HepG2 (cell line): ENCODE measurements around the gene ASH1L. TPM values are rescaled to one million over a fixed set of nuclear protein-coding genes. Genes with fewer than 3 reads are reported as not detected.

Experiments used
- BHLHE40 ChIP-seq: IDR thresholded peaks from 2 replicates; pipeline ENCODE4 v1.6.1; 2011; ENCODE audit warnings: low read length, improper control_type of control experiment
- BRD4 ChIP-seq: sonication (generic); formaldehyde crosslinking; IDR thresholded peaks from 2 replicates; pipeline ENCODE4 v1.4.0; 2020; ENCODE audit warnings: missing genetic modification reagents
- CHD2 ChIP-seq: IDR thresholded peaks from 2 replicates; pipeline ENCODE4 v1.6.1; 2011; ENCODE audit warnings: low read depth, low read length, improper control_type of control experiment
- FOSL1 ChIP-seq: sonication (generic); formaldehyde crosslinking; IDR thresholded peaks from 2 replicates; pipeline ENCODE4 v1.9.0; 2021; ENCODE audit warnings: missing genetic modification reagents, borderline replicate concordance
- FOSL2 ChIP-seq: sonication (generic); formaldehyde crosslinking; IDR thresholded peaks from 2 replicates; pipeline ENCODE4 v1.4.0; 2020; ENCODE audit warnings: missing genetic modification reagents
- GABPA ChIP-seq, 2 experiments: IDR thresholded peaks; 2 replicates each; pipeline ENCODE4 v1.6.1; 2011 to 2016; ENCODE audit warnings: low read depth in 2 of 2, low read length in 1 of 2, missing biosample characterization in 1 of 2, missing genetic modification characterization in 1 of 2
- HMGA1 ChIP-seq: sonication (generic); formaldehyde crosslinking; conservative IDR thresholded peaks from 2 replicates; pipeline ENCODE4 v1.4.0; 2020; ENCODE audit warnings: missing genetic modification reagents
- HNRNPL ChIP-seq: fragments of 200-400 bp; formaldehyde crosslinking; IDR thresholded peaks from 2 replicates; pipeline ENCODE4 v1.6.1; 2017; ENCODE audit warnings: mild to moderate bottlenecking, low read depth, low read length
- HOXA9 ChIP-seq: sonication (generic); formaldehyde crosslinking; IDR thresholded peaks from 2 replicates; pipeline ENCODE4 v1.8.1; 2022; ENCODE audit warnings: missing genetic modification reagents, mild to moderate bottlenecking, moderate library complexity, borderline replicate concordance
- MAZ ChIP-seq, 2 experiments: sonication (generic) in 1 of 2; formaldehyde crosslinking in 1 of 2; IDR thresholded peaks; 2 replicates each; pipeline versions ENCODE4 v1.5.0 to v1.6.1; 2012 to 2020; ENCODE audit warnings: low read depth in 2 of 2, mild to moderate bottlenecking in 2 of 2, borderline replicate concordance in 1 of 2, improper control_type of control experiment in 1 of 2, low read length in 1 of 2, missing genetic modification reagents in 1 of 2, moderate library complexity in 1 of 2
- NFKB2 ChIP-seq: sonication (generic); formaldehyde crosslinking; IDR thresholded peaks from 2 replicates; pipeline ENCODE4 v1.4.0; 2020; ENCODE audit warnings: missing genetic modification reagents, borderline replicate concordance
- NFYB ChIP-seq: sonication (generic); formaldehyde crosslinking; IDR thresholded peaks from 2 replicates; pipeline ENCODE4 v1.4.0; 2020; ENCODE audit warnings: missing genetic modification reagents
- SALL1 ChIP-seq: sonication (generic); formaldehyde crosslinking; IDR thresholded peaks from 2 replicates; pipeline ENCODE4 v1.8.0; 2022; ENCODE audit warnings: mild to moderate bottlenecking, missing genetic modification reagents
- SKI ChIP-seq: fragments of 450-650 bp; IDR thresholded peaks from one replicate; pipeline ENCODE4 v1.6.1; 2018; ENCODE audit warnings: mild to moderate bottlenecking; ENCODE audit not compliant: partially characterized antibody
- ZFP36L2 ChIP-seq: sonication (generic); formaldehyde crosslinking; IDR thresholded peaks from 2 replicates; pipeline ENCODE4 v1.4.0; 2020; ENCODE audit warnings: missing genetic modification reagents
- ZNF577 ChIP-seq: sonication (generic); formaldehyde crosslinking; IDR thresholded peaks from 2 replicates; pipeline ENCODE4 v1.4.0; 2020; ENCODE audit warnings: mild to moderate bottlenecking, low read depth, missing genetic modification reagents, borderline replicate concordance
- ZNF678 ChIP-seq: sonication (generic); formaldehyde crosslinking; IDR thresholded peaks from 2 replicates; pipeline ENCODE4 v1.4.0; 2020; ENCODE audit warnings: mild to moderate bottlenecking, missing genetic modification reagents
- ZNF7 ChIP-seq: IDR thresholded peaks from 2 replicates; pipeline ENCODE4 v1.6.1; 2016; ENCODE audit warnings: missing biosample characterization, missing genetic modification reagents
- ZNF724P ChIP-seq: sonication (generic); formaldehyde crosslinking; IDR thresholded peaks from 2 replicates; pipeline ENCODE4 v1.8.0; 2022; ENCODE audit warnings: missing genetic modification reagents, borderline replicate concordance
- ZSCAN12 ChIP-seq: sonication (generic); formaldehyde crosslinking; IDR thresholded peaks from 2 replicates; pipeline ENCODE4 v1.9.0; 2021; ENCODE audit warnings: mild to moderate bottlenecking, missing genetic modification reagents
- polyA plus RNA-seq, 8 experiments: library from polyadenylated mRNA; depleted of rRNA in 3 of 8; stranded (reverse) in 7 of 8; unstranded in 1 of 8; fragments of >200 nt; fragmentation: Illumina TruSeq in 4 of 8; extraction: Trizol in 4 of 8; gene quantifications; 2 replicates each; pipeline versions ENCODE4 v1.2.1 to v1.2.3, GENCODE V29; 2011 to 2016; ENCODE audit warnings: low read depth in 4 of 8, missing spikeins in 1 of 8, mixed read lengths in 1 of 8; ENCODE audit not compliant: insufficient read depth in 1 of 8
- total RNA-seq, 5 experiments: library from RNA; depleted of rRNA; stranded (reverse); fragments of >200 nt; fragmentation: Illumina TruSeq; extraction: Trizol; gene quantifications; 2 replicates each; pipeline ENCODE4 v1.2.3, GENCODE V29; 2016; ENCODE audit warnings: low read depth in 1 of 5
- TF ChIP-seq, protein P1 (sequence below): sonication (generic); formaldehyde crosslinking; conservative IDR thresholded peaks from 2 replicates; pipeline ENCODE4 v1.5.0; 2020; ENCODE audit warnings: missing genetic modification reagents
- TF ChIP-seq, protein P2 (sequence below): sonication (generic); formaldehyde crosslinking; IDR thresholded peaks from 2 replicates; pipeline ENCODE4 v1.4.0; 2020; ENCODE audit warnings: missing genetic modification reagents
- TF ChIP-seq, protein P3 (sequence below): sonication (generic); formaldehyde crosslinking; IDR thresholded peaks from 2 replicates; pipeline ENCODE4 v1.8.0; 2022; ENCODE audit warnings: mild to moderate bottlenecking, missing genetic modification reagents, moderate library complexity
- TF ChIP-seq, protein P4 (sequence below): sonication (generic); formaldehyde crosslinking; conservative IDR thresholded peaks from 2 replicates; pipeline ENCODE4 v1.4.0; 2020; ENCODE audit warnings: missing genetic modification reagents

Gene ASH1L
- total and polyA plus RNA-seq, 2 of the 13 experiments (the other 11 are each of a cell fraction or from before 2014, with no cell fraction given) = 10.2 to 15.3 TPM

DNA sequence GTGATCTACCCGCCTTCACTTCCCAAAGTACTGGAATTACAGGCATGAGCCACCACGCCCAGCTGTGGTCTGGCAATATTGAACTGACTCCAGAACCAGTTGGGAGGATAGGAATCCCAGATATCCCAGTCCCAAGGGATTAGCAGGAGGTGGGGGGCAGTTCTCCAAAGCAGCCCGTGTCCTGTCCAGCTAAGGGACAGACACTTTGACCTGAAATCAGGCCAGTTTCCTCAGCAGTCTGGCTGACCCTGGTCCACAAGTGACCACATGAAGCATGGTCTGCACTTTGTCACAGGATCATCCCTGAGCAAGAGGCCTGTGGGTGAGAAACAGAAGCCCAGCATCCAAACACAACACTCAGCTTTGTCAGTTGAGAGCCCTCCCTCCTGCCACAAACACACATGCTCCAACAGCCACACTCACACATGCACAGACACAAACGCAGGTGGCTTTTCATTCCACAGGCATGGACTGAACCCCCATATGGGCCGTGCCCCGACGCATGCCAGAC, 256.7 kb downstream of the ASH1L start (continued):
- TF ChIP-seq ZNF724P (CRISPR knock-in tag) (no peak), HNRNPL (no peak), ZSCAN12 (CRISPR knock-in tag) (no peak), CHD2 (no peak), ZNF678 (CRISPR knock-in tag) (no peak), ZNF7 (CRISPR knock-in tag) (no peak), NFKB2 (CRISPR knock-in tag) (no peak), MAZ (IDR thresholded peaks at IDR 0.05; ENCODE audit: borderline replicate concordance, low read depth, low read length) (no peak), MAZ (CRISPR knock-in tag; IDR thresholded peaks at IDR 0.05; ENCODE audit: low read depth) (no peak), BRD4 (no peak), HMGA1 (CRISPR knock-in tag) (no peak), HOXA9 (CRISPR knock-in tag) (no peak), SKI (no peak), FOSL1 (no peak), SALL1 (CRISPR knock-in tag) (peak; percentile 18; the same call in 1 of the 2 replicates), GABPA (IDR thresholded peaks at IDR 0.05; ENCODE audit: low read depth, low read length) (no peak), GABPA (CRISPR knock-in tag; IDR thresholded peaks at IDR 0.05; ENCODE audit: low read depth) (no peak), NFYB (CRISPR knock-in tag) (no peak), FOSL2 (CRISPR knock-in tag) (peak; percentile 5; the same call in 1 of the 2 replicates), ZNF577 (CRISPR knock-in tag) (no peak), BHLHE40 (no peak), ZFP36L2 (CRISPR knock-in tag) (no peak)
- TF ChIP-seq, protein P1, sequence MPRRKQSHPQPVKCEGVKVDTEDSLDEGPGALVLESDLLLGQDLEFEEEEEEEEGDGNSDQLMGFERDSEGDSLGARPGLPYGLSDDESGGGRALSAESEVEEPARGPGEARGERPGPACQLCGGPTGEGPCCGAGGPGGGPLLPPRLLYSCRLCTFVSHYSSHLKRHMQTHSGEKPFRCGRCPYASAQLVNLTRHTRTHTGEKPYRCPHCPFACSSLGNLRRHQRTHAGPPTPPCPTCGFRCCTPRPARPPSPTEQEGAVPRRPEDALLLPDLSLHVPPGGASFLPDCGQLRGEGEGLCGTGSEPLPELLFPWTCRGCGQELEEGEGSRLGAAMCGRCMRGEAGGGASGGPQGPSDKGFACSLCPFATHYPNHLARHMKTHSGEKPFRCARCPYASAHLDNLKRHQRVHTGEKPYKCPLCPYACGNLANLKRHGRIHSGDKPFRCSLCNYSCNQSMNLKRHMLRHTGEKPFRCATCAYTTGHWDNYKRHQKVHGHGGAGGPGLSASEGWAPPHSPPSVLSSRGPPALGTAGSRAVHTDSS (CRISPR knock-in tag) = no peak
- TF ChIP-seq, protein P2, sequence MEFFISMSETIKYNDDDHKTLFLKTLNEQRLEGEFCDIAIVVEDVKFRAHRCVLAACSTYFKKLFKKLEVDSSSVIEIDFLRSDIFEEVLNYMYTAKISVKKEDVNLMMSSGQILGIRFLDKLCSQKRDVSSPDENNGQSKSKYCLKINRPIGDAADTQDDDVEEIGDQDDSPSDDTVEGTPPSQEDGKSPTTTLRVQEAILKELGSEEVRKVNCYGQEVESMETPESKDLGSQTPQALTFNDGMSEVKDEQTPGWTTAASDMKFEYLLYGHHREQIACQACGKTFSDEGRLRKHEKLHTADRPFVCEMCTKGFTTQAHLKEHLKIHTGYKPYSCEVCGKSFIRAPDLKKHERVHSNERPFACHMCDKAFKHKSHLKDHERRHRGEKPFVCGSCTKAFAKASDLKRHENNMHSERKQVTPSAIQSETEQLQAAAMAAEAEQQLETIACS (CRISPR knock-in tag) = no peak
- TF ChIP-seq, protein P3, sequence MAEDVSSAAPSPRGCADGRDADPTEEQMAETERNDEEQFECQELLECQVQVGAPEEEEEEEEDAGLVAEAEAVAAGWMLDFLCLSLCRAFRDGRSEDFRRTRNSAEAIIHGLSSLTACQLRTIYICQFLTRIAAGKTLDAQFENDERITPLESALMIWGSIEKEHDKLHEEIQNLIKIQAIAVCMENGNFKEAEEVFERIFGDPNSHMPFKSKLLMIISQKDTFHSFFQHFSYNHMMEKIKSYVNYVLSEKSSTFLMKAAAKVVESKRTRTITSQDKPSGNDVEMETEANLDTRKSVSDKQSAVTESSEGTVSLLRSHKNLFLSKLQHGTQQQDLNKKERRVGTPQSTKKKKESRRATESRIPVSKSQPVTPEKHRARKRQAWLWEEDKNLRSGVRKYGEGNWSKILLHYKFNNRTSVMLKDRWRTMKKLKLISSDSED (CRISPR knock-in tag) = no peak
- TF ChIP-seq, protein P4, sequence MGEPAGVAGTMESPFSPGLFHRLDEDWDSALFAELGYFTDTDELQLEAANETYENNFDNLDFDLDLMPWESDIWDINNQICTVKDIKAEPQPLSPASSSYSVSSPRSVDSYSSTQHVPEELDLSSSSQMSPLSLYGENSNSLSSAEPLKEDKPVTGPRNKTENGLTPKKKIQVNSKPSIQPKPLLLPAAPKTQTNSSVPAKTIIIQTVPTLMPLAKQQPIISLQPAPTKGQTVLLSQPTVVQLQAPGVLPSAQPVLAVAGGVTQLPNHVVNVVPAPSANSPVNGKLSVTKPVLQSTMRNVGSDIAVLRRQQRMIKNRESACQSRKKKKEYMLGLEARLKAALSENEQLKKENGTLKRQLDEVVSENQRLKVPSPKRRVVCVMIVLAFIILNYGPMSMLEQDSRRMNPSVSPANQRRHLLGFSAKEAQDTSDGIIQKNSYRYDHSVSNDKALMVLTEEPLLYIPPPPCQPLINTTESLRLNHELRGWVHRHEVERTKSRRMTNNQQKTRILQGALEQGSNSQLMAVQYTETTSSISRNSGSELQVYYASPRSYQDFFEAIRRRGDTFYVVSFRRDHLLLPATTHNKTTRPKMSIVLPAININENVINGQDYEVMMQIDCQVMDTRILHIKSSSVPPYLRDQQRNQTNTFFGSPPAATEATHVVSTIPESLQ = no peak
